IPS-20b (cell line): Measurements from ENCODE around the gene FAM9A.

Experiments
- H3K27ac ChIP-seq: one replicate; pipeline ENCODE4 v1.5.1; 2013; ENCODE audit warnings: low read length
- H3K27me3 ChIP-seq: 2 replicates; pipeline ENCODE4 v1.6.1; 2013; ENCODE audit warnings: mild to moderate bottlenecking, low read length, inconsistent platforms; ENCODE audit not compliant: insufficient read depth
- H3K36me3 ChIP-seq: 2 replicates; pipeline ENCODE4 v1.6.1; 2013; ENCODE audit warnings: low read depth, mild to moderate bottlenecking, inconsistent platforms, low read length, moderate library complexity; ENCODE audit not compliant: insufficient read depth
- H3K4me1 ChIP-seq: 2 replicates; pipeline ENCODE4 v1.6.1; 2013; ENCODE audit warnings: mild to moderate bottlenecking, control low read depth, inconsistent platforms, low read length, moderate library complexity; ENCODE audit not compliant: insufficient read depth
- H3K4me3 ChIP-seq: 2 replicates; pipeline ENCODE4 v1.5.1; 2013; ENCODE audit warnings: mild to moderate bottlenecking, low read length, inconsistent platforms
- H3K9ac ChIP-seq: 2 replicates; pipeline ENCODE4 v1.6.1; 2013; ENCODE audit warnings: low read depth, mild to moderate bottlenecking, inconsistent platforms, low read length, moderate library complexity
- H3K9me3 ChIP-seq: 2 replicates; pipeline ENCODE4 v1.6.1; 2013; ENCODE audit warnings: mild to moderate bottlenecking, low read depth, low read length, inconsistent platforms; ENCODE audit not compliant: insufficient read depth

The FAM9A gene

DNA sequence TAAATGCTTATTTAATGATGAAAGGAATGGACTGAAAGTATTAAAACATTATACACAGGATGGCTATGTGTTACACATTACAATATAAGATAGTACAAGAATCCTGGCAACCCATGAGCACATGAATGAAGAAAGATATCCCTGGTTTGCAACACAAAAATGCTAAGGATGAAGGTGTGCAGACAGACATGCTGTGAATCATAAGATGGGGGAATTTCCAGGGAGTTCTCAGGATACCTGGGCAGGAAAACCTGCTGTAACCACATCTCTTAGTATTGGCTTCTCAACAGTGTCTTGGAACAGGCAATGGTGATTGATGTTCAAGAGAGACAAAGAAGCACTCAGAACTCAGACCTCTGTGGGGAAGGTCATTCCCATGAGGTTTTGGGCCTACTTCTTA lies 45.4 kb downstream of the FAM9A start:
- H3K36me3 ChIP-seq, result no peaks in the 10 kb centered on the region
- no peak overlapping the region for H3K9ac ChIP-seq
- H3K9me3 ChIP-seq, result no peaks in the 10 kb centered on the region
- no peaks in the 10 kb centered on the region for H3K27me3 ChIP-seq
- H3K4me1 ChIP-seq, result no peaks in the 10 kb centered on the region
- H3K27ac ChIP-seq, result no peak overlapping the region
- no peak overlapping the region for H3K4me3 ChIP-seq

DNA sequence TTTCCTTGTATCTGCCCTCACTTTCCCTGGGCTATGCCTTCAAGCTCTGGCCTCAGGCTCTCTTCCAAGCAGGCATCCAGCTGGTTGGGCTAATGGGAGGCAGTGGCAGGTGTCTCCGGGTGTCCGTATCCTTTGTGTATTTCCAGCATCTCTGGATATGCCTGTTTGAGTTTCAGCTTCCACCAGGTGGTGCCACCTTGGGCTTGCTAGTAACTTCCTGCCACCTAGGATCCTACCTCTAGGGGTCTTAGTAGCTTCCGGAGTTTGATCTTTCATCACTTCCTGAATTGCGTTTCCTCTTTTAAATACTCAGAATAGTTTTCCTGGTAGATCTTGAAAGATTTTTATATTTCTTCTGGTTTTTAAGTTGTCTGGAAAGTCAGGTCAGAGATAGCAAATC lies 46.1 kb downstream of the FAM9A start:
- Histone ChIP-seq H3K27ac (no peak overlapping the region), H3K4me3 (no peak overlapping the region), H3K27me3 (no peaks in the 10 kb centered on the region), H3K36me3 (no peaks in the 10 kb centered on the region), H3K9me3 (no peaks in the 10 kb centered on the region), H3K4me1 (no peaks in the 10 kb centered on the region), H3K9ac (no peak overlapping the region)

- Histone ChIP-seq H3K27ac (no peak overlapping the region), H3K4me3 (no peak overlapping the region), H3K27me3 (no peaks in the 10 kb centered on the region), H3K36me3 (no peaks in the 10 kb centered on the region), H3K4me1 (no peaks in the 10 kb centered on the region), H3K9me3 (no peaks in the 10 kb centered on the region), H3K9ac (no peak overlapping the region)
Measured at GRCh38 chrX:8749697-8750096, 51.5 kb downstream of the FAM9A start.

- Histone ChIP-seq H3K27me3 (no peaks in the 10 kb centered on the region), H3K4me1 (no peaks in the 10 kb centered on the region), H3K36me3 (no peaks in the 10 kb centered on the region), H3K9ac (no peak overlapping the region), H3K27ac (no peak overlapping the region), H3K9me3 (no peaks in the 10 kb centered on the region), H3K4me3 (no peak overlapping the region)
Measured at GRCh38 chrX:8748855-8749254, 52.3 kb downstream of the FAM9A start.

GRCh38 chrX:8743126-8743732 lies 58.0 kb downstream of the FAM9A start:
- H3K4me1 ChIP-seq, result no peaks in the 10 kb centered on the region
- H3K9me3 ChIP-seq, result no peaks in the 10 kb centered on the region
- no peaks in the 10 kb centered on the region for H3K36me3 ChIP-seq
- H3K4me3 ChIP-seq, result no peak overlapping the region
- H3K9ac ChIP-seq, result no peak overlapping the region
- no peaks in the 10 kb centered on the region for H3K27me3 ChIP-seq
- H3K27ac ChIP-seq, result no peak overlapping the region

DNA sequence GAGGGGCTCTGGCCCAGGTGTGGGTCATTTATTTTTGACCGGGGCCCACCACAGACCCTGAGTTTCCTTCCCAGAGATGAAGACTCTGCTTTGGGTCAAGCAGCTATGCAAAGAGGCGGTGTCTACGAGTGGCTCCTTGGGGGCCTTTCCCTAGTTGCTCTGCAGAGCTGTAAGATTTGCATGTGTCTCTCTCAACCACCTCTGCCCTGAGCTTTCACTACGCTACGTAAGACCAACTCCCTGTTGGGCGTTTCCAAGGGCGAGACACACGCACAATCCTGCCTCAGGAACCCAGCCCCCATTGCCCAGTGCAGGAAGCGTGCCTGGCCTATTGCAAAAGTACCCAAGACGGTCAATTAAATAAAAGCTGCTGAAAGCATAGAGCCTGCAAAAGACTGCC lies 59.2 kb downstream of the FAM9A start:
- Histone ChIP-seq H3K36me3 (no peaks in the 10 kb centered on the region), H3K4me3 (no peak overlapping the region), H3K27ac (no peak overlapping the region), H3K27me3 (no peaks in the 10 kb centered on the region), H3K9ac (no peak overlapping the region), H3K9me3 (no peaks in the 10 kb centered on the region), H3K4me1 (no peaks in the 10 kb centered on the region)
